Natural killer cell (primary cell): Measurements from ENCODE around the gene ARF1. TPM values are rescaled to one million over a fixed set of nuclear protein-coding genes. Genes with fewer than 3 reads are reported as not detected.

Source experiments
- ATAC-seq, 3 donors: fragments of 150-1000 bp in 2 of 3; fragments of 200-7000 bp in 1 of 3; cut with Tn5 transposase; 1 replicate in 1 of 3; 2 replicates in 2 of 3; pipeline ENCODE4 v1.10.0; 2021; ENCODE audit warnings: mild to moderate bottlenecking in 2 of 3, moderate library complexity in 2 of 3
- DNase-seq, 2 donors: peaks; one replicate each; pipeline versions ENCODE4 v3.0.0 to v3.0.0-alpha.2; 2013 to 2021; ENCODE audit warnings: mixed read lengths in 1 of 2
- H3K27ac ChIP-seq: one replicate; pipeline ENCODE4 v1.5.1; 2013; ENCODE audit warnings: mild to moderate bottlenecking, low read length
- H3K27me3 ChIP-seq: one replicate; pipeline ENCODE4 v1.6.1; 2013; ENCODE audit warnings: low read length; ENCODE audit not compliant: control insufficient read depth, insufficient read depth
- H3K36me3 ChIP-seq: one replicate; pipeline ENCODE4 v1.6.1; 2013; ENCODE audit warnings: low read length; ENCODE audit not compliant: control insufficient read depth, insufficient read depth
- H3K4me1 ChIP-seq: one replicate; pipeline ENCODE4 v1.6.1; 2013; ENCODE audit warnings: low read length; ENCODE audit not compliant: control insufficient read depth, insufficient read depth
- H3K4me3 ChIP-seq: one replicate; pipeline ENCODE4 v1.5.1; 2013; ENCODE audit warnings: low read length
- H3K9me3 ChIP-seq: one replicate; pipeline ENCODE4 v1.6.1; 2013; ENCODE audit warnings: low read length; ENCODE audit not compliant: control insufficient read depth, insufficient read depth
- H3K27ac Mint-ChIP-seq, 2 donors: one replicate each; pipeline ENCODE4 v1.8.0; 2022; ENCODE audit warnings: mild to moderate bottlenecking in 2 of 2, mixed read lengths in 2 of 2, moderate library complexity in 1 of 2
- H3K27me3 Mint-ChIP-seq, 2 donors: one replicate each; pipeline ENCODE4 v1.8.0; 2022; ENCODE audit warnings: low read depth in 2 of 2, mixed read lengths in 2 of 2
- H3K36me3 Mint-ChIP-seq: one replicate; pipeline ENCODE4 v1.8.0; 2022; ENCODE audit warnings: mixed read lengths
- H3K4me1 Mint-ChIP-seq, 2 donors: one replicate each; pipeline ENCODE4 v1.8.0; 2022; ENCODE audit warnings: mixed read lengths in 2 of 2
- H3K4me3 Mint-ChIP-seq: one replicate; pipeline ENCODE4 v1.8.0; 2022; ENCODE audit warnings: mild to moderate bottlenecking, moderate library complexity, mixed read lengths
- H3K9me3 Mint-ChIP-seq, 2 donors: one replicate each; pipeline ENCODE4 v1.8.0; 2022; ENCODE audit warnings: mixed read lengths in 2 of 2
- CTCF ChIP-seq: fragments of 200-600 bp; IDR thresholded peaks from one replicate; pipeline ENCODE4 v1.8.0; 2022; ENCODE audit warnings: antibody characterized with exemption
- WGBS: methylation state at CpG from one replicate; pipeline ENCODE4 v1.1.7; 2013; ENCODE audit warnings: missing lambda C conversion rate; ENCODE audit not compliant: insufficient coverage; 5-methylcytosine and 5-hydroxymethylcytosine counted together
- intact Hi-C: fragments of 100-400 bp; cut with micrococcal nuclease; formaldehyde crosslinking; loops from one replicate; pipeline ENCODE4 v1.14.2; 2022
- total RNA-seq, 4 donors: library from RNA; stranded (reverse); fragments of 120-200 nt in 1 of 4; gene quantifications; one replicate each; pipeline versions ENCODE4 v1.2.3 to v1.2.4, GENCODE V29; 2013 to 2022

The ARF1 gene
- total RNA-seq, 3 donors from 2014 or later (not counting 1 experiment from before 2014, with no cell fraction given), result 368 to 427 (median 424) TPM

- no peak overlapping the region for H3K27ac ChIP-seq
These were observed 22.2 kb downstream of the ARF1 start for GRCh38 chr1:228104526-228105269.

GRCh38 chr1:228105270-228105995 is 22.9 kb downstream of the ARF1 start:
- Histone ChIP-seq H3K27me3 (no peaks in the 10 kb centered on the region), H3K4me1 (peaks cover 52% of the 10 kb centered on the region), H3K36me3 (peaks cover 16% of the 10 kb centered on the region), H3K4me3 (no peak overlapping the region), H3K9me3 (no peaks in the 10 kb centered on the region), H3K27ac (no peak overlapping the region)
- Mint-ChIP-seq H3K4me1 (peaks cover 29 to 41% of the 10 kb centered on the region in 2 donors), H3K27me3 (no peaks in the 10 kb centered on the region), H3K9me3 (no peaks in the 10 kb centered on the region), H3K36me3 (no peaks in the 10 kb centered on the region), H3K4me3 (peak overlapping the region; percentile 9), H3K27ac (no peak overlapping the region)
- intact Hi-C loops, result no loop called here
- TF ChIP-seq CTCF, result no peak
- WGBS, result 95% methylated on average over 9 of the region's 9 CpGs
- no peak for ATAC-seq
- DNase-seq, result no peak

More at GRCh38 chr1:228104526-228105269, 22.2 kb downstream of the ARF1 start:
- Histone ChIP-seq H3K9me3 (no peaks in the 10 kb centered on the region), H3K4me3 (no peak overlapping the region), H3K4me1 (peaks cover 46% of the 10 kb centered on the region), H3K27me3 (no peaks in the 10 kb centered on the region), H3K36me3 (peaks cover 20% of the 10 kb centered on the region)
- H3K36me3 Mint-ChIP-seq, result no peaks in the 10 kb centered on the region
- H3K9me3 Mint-ChIP-seq, result no peaks in the 10 kb centered on the region
- H3K27ac Mint-ChIP-seq, result peak overlapping the region; percentile 93 to 96
- DNase-seq (peak in 1 of 2 donors; percentile 5), ATAC-seq (no peak)
- intact Hi-C loops, result no loop called here
- no peaks in the 10 kb centered on the region for H3K27me3 Mint-ChIP-seq
- 87% methylated on average over 7 of the region's 7 CpGs for WGBS
- no peak for TF ChIP-seq CTCF
- peaks cover 24 to 41% of the 10 kb centered on the region in 2 donors for H3K4me1 Mint-ChIP-seq
- peak overlapping the region; percentile 94 for H3K4me3 Mint-ChIP-seq

- peaks cover 14% of the 10 kb centered on the region for H3K36me3 ChIP-seq
- H3K4me3 ChIP-seq, result no peak overlapping the region
- peak overlapping the region in 1 of 2 donors; percentile 4 for H3K27ac Mint-ChIP-seq
- no peak overlapping the region for H3K27ac ChIP-seq
- 91% methylated on average over 8 of the region's 8 CpGs for WGBS
- no peak for TF ChIP-seq CTCF
- H3K4me1 ChIP-seq, result peaks cover 48% of the 10 kb centered on the region
- H3K4me3 Mint-ChIP-seq, result peak overlapping the region; percentile 9
- no peak for ATAC-seq
- H3K9me3 ChIP-seq, result no peaks in the 10 kb centered on the region
- no peaks in the 10 kb centered on the region for H3K27me3 Mint-ChIP-seq
- H3K27me3 ChIP-seq, result no peaks in the 10 kb centered on the region
- no peaks in the 10 kb centered on the region for H3K9me3 Mint-ChIP-seq
- DNase-seq, result peak in 1 of 2 donors; percentile 10
- H3K4me1 Mint-ChIP-seq, result peaks cover 27 to 39% of the 10 kb centered on the region in 2 donors
- no peaks in the 10 kb centered on the region for H3K36me3 Mint-ChIP-seq
- intact Hi-C loops, result no loop called here
These were observed 23.7 kb downstream of the ARF1 start for GRCh38 chr1:228105996-228106799.
